ENCODE measurements around the gene DUSP2.

GRCh38 chr2:96176661-96177060, 31.4 kb upstream of the DUSP2 start:
- TF ChIP-seq CTCF (IDR thresholded peaks at IDR 0.05) (no peak), POLR2AphosphoS5 (IDR thresholded peaks at IDR 0.05) (no peak)
